ENCODE measurements around the gene SCAMP5. TPM values are rescaled to one million over a fixed set of nuclear protein-coding genes. Genes with fewer than 3 reads are reported as not detected.

The SCAMP5 gene
- total RNA-seq, 2 donors from 2014 or later, result 3.7 to 11.4 TPM

- no peaks in the 10 kb centered on the region for H3K9me3 Mint-ChIP-seq
- peak overlapping the region; percentile 1 to 88 for H3K27ac Mint-ChIP-seq
- ATAC-seq (peak; percentile 93), DNase-seq (ENCODE audit: low spot score in 2 of 2) (peak; percentile 79 to 92)
- H3K36me3 Mint-ChIP-seq, result peaks cover 0 to 10% of the 10 kb centered on the region in 2 donors
Observed at GRCh38 chr15:75029378-75030022, 34.1 kb downstream of the SCAMP5 start.

- Mint-ChIP-seq H3K27ac (no peak overlapping the region), H3K36me3 (peaks cover 0 to 10% of the 10 kb centered on the region in 2 donors)
- ATAC-seq, result no peak
Observed at GRCh38 chr15:75030023-75030413, 34.7 kb downstream of the SCAMP5 start.

GRCh38 chr15:75030424-75030823 is 35.1 kb downstream of the SCAMP5 start:
- ATAC-seq (no peak), DNase-seq (ENCODE audit: low spot score in 2 of 2) (no peak)
- Mint-ChIP-seq H3K9me3 (no peaks in the 10 kb centered on the region), H3K36me3 (peaks cover 0 to 6% of the 10 kb centered on the region in 2 donors), H3K27ac (no peak overlapping the region)

More at GRCh38 chr15:75030023-75030413, 34.7 kb downstream of the SCAMP5 start:
- no peak for DNase-seq (ENCODE audit: low spot score in 2 of 2)
- no peaks in the 10 kb centered on the region for H3K9me3 Mint-ChIP-seq

DNA sequence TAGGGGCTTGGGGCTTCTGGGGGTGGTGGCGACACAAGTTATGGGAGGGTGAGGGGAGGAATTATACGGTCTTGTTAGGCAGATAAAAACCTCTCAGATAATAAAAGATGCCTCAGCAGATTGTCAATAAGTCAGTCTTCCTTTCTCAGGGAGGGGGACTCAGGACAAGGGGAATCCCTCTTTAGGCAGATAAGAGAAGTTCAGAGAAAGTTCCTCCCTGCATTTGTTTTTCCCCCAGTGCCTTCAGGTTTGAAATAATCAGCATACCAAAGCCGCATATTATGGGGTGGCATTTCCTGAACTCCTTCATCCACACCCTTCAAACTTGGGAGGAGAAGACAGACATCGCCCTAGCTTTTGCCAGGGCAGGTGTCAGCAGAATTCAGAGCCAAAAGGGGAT is 36.5 kb downstream of the SCAMP5 start:
- ATAC-seq, result no peak
- Mint-ChIP-seq H3K36me3 (peaks cover 7 to 11% of the 10 kb centered on the region in 2 donors), H3K9me3 (no peaks in the 10 kb centered on the region), H3K27ac (no peak overlapping the region)
- DNase-seq (ENCODE audit: low spot score in 2 of 2), result no peak

DNA sequence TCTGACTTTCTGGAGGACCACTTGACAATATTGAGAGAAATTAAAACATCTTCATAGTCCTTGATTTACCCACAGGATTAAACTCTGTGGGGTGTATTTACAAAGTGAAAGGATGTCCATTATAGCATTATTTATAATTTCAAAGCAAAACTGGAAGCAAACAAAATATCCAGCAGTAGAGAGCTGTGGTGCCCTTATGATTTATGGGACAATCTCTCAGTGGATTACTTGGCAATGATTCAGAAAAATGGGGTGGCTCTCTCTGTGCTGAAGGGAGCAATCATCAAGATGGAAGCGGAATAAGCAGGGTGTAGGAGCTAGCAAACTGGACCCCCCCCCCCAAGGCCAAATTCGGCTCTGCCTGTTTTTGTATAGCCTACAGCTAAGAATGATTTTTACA is 37.0 kb downstream of the SCAMP5 start:
- no peaks in the 10 kb centered on the region for H3K9me3 Mint-ChIP-seq
- ATAC-seq, result no peak

GRCh38 chr15:75033809-75034208 is 38.4 kb downstream of the SCAMP5 start:
- no peaks in the 10 kb centered on the region for H3K9me3 Mint-ChIP-seq
- peaks cover 10 to 11% of the 10 kb centered on the region in 2 donors for H3K36me3 Mint-ChIP-seq
- H3K27ac Mint-ChIP-seq, result no peak overlapping the region
- no peak for DNase-seq (ENCODE audit: low spot score in 2 of 2)
- no peak for ATAC-seq

More for the DNA sequence above, 37.0 kb downstream of the SCAMP5 start:
- Mint-ChIP-seq H3K27ac (no peak overlapping the region), H3K36me3 (peaks cover 10 to 11% of the 10 kb centered on the region in 2 donors)
- no peak for DNase-seq (ENCODE audit: low spot score in 2 of 2)

DNA sequence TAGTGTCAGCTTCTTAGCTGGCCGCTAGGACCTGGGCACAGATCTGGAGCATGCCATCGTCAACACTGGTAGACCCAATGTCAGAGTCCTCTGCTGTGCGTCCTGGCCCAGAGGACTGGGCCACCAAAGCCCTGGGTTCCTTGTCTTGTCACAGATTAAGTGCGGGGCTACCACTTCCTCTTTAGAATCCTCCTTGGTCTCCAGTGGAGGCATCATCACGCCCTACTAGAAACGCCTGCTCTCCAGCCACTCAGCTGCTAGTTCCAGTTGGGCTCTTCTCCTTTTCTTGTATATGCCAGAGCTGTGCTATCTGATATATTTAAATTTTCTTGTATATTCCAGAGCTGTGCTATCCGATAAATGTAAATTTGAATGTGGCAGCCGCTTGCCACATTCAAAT is 39.3 kb downstream of the SCAMP5 start:
- Mint-ChIP-seq H3K36me3 (peaks cover 6 to 10% of the 10 kb centered on the region in 2 donors), H3K9me3 (no peaks in the 10 kb centered on the region), H3K27ac (no peak overlapping the region)

GRCh38 chr15:75036212-75036616 is 40.9 kb downstream of the SCAMP5 start:
- peaks cover 6 to 10% of the 10 kb centered on the region in 2 donors for H3K36me3 Mint-ChIP-seq
- peak overlapping the region in 1 of 2 donors; percentile 44 for H3K27ac Mint-ChIP-seq
- ATAC-seq, result peak in 1 of 2 donors; percentile 11
- H3K9me3 Mint-ChIP-seq, result no peaks in the 10 kb centered on the region
- DNase-seq (ENCODE audit: low spot score in 2 of 2), result no peak

More for the DNA sequence above, 39.3 kb downstream of the SCAMP5 start:
- ATAC-seq (no peak), DNase-seq (ENCODE audit: low spot score in 2 of 2) (no peak)

- Mint-ChIP-seq H3K27ac (peak overlapping the region in 1 of 2 donors; percentile 44), H3K9me3 (no peaks in the 10 kb centered on the region), H3K36me3 (peaks cover 6 to 10% of the 10 kb centered on the region in 2 donors)
- DNase-seq (ENCODE audit: low spot score in 2 of 2) (no peak), ATAC-seq (peak in 1 of 2 donors; percentile 96)
Observed at GRCh38 chr15:75037685-75038084, 42.3 kb downstream of the SCAMP5 start.

GRCh38 chr15:75038231-75038630 is 42.9 kb downstream of the SCAMP5 start:
- Mint-ChIP-seq H3K9me3 (no peaks in the 10 kb centered on the region), H3K27ac (peak overlapping the region in 1 of 2 donors; percentile 44), H3K36me3 (peaks cover 6 to 10% of the 10 kb centered on the region in 2 donors)
- DNase-seq (ENCODE audit: low spot score in 2 of 2) (no peak), ATAC-seq (no peak)

DNA sequence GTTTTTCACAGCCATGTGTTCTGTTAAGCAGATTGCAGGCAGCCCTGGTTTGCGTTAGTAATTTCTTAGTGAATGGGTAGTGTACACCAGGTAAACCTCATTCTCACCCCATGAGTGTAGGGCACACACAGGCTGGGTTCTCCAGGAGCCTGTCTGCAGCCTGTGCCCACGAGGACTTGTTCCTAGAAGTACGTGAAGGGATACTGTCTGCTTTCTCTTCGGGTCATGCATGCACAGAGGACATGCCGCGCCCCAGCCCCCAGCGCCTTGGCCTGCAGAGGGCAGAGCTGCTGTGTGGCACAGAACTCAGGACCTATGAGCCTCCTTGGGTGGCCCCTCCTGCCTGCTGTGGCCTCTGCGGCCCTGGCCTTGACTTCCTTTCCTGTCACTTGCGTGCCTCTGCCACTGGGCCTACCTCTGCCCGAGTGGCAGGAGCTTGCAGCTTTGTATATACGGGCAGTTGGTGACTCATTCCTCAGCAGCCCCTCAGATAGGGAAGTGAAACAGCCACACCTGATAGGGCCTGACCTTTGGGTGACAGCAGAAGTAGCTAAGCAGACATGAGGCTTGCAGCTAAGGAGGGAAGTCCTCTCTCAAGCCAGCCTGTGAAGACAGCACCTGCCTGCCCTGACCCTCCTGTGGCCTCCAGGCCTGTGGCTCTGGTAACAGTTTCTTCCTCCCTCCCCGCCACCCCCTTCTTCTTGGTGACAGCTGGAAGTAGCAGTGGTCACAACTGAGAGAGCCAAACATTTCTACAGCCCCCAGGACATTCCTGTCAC is 47.6 kb downstream of the SCAMP5 start:
- Mint-ChIP-seq H3K27ac (peak overlapping the region in 1 of 2 donors; percentile 95), H3K36me3 (peaks cover 0 to 5% of the 10 kb centered on the region in 2 donors), H3K9me3 (no peaks in the 10 kb centered on the region)
- DNase-seq (ENCODE audit: low spot score in 2 of 2) (peak; percentile 46 to 91), ATAC-seq (peak; percentile 79 to 96)

- Mint-ChIP-seq H3K9me3 (no peaks in the 10 kb centered on the region), H3K36me3 (peaks cover under 1 to 5% of the 10 kb centered on the region in 2 donors), H3K27ac (no peak overlapping the region)
- DNase-seq (ENCODE audit: low spot score in 2 of 2) (no peak), ATAC-seq (peak in 1 of 2 donors; percentile 0)
Observed at GRCh38 chr15:75043509-75044257, 48.3 kb downstream of the SCAMP5 start.

- no peak for DNase-seq (ENCODE audit: low spot score in 2 of 2)
- Mint-ChIP-seq H3K27ac (peak overlapping the region in 1 of 2 donors; percentile 33), H3K36me3 (peaks cover 5% of the 10 kb centered on the region in 2 donors), H3K9me3 (no peaks in the 10 kb centered on the region)
- ATAC-seq, result no peak
Observed at GRCh38 chr15:75044258-75044878, 49.0 kb downstream of the SCAMP5 start.

DNA sequence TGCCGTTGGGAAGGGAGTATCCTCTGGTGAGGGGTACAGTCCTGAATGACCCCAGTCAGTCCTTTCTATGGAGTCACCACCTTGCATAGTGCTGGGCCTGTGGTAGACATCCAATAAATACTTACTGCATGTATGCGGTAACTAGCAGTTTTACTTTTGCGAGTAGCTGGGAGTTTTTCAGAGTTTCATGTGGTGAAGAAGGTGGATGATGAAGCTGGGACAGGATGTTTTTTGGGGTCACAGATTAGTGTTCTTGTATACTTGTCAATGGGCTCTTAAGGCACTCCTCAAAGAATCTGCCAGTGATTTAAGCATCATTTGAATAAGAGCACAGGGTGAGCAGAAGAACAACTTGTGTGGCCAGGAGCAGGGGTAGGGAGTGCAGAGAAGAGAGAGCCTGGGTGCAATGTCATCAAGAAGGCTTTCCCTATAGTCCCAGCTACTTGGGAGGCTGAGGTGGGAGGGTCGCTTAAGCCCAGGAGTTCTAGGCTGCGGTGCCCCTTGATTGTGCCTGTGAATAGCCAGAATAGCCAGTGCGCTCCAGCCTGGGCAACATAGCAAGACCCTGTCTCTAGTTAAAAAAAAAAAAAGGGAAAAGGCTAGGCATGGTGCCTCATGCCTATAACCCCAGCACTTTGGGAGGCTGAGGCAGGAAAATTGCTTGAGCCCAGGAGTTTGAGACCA is 50.1 kb downstream of the SCAMP5 start:
- no peaks in the 10 kb centered on the region for H3K9me3 Mint-ChIP-seq
- no peak overlapping the region for H3K27ac Mint-ChIP-seq
- no peak for ATAC-seq
- no peak for DNase-seq (ENCODE audit: low spot score in 2 of 2)
- H3K36me3 Mint-ChIP-seq, result peaks cover 5% of the 10 kb centered on the region in 2 donors

DNA sequence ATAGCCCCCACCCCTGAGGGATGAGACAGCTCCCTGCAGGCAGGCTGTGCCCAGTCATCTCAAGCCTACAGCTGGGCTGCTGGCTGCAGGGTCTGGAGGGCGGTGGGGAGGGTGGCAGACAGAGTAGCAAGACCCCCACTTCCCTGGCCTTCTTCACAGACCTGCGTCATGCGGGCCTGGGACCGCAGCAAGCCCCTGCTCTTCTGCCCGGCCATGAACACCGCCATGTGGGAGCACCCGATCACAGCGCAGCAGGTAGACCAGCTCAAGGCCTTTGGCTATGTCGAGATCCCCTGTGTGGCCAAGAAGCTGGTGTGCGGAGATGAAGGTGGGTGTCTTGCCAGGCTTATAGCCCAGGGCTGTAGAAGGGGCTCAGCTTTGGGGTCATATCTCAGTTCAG is 53.0 kb downstream of the SCAMP5 start:
- ATAC-seq (no peak), DNase-seq (ENCODE audit: low spot score in 2 of 2) (no peak)
- H3K27ac Mint-ChIP-seq, result peak overlapping the region in 1 of 2 donors; percentile 20
- H3K36me3 Mint-ChIP-seq, result peaks cover 5% of the 10 kb centered on the region in 2 donors
- H3K9me3 Mint-ChIP-seq, result no peaks in the 10 kb centered on the region

DNA sequence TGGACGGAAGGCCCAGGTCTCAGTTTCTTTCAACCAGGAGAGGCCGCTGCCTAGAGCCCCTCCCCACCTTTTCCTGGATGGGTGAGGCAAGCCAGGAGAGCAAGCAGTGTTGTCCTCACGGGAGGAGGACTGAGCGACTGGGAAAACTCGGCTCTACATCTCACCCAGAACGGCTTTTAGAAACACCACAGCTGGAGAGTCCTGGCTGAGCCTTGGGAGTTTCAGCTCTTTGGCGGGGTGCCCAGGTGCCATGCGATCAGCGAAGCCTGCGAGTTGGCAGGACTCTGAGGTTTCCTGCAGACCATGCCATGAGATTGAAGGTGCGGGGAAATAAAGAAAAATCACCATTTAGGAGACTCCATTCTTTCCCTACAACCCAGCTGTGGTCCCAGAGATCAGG is 54.0 kb downstream of the SCAMP5 start:
- no peak for DNase-seq (ENCODE audit: low spot score in 2 of 2)
- Mint-ChIP-seq H3K9me3 (no peaks in the 10 kb centered on the region), H3K36me3 (peaks cover 5% of the 10 kb centered on the region in 2 donors), H3K27ac (no peak overlapping the region)
- no peak for ATAC-seq

Data from activated naive CD4-positive, alpha-beta T cell treated with anti-CD3 and anti-CD28 coated beads, Interleukin-2, amount 50 U/mL, for 72 hours (primary cell).